OCI-LY7 (cell line): Measurements from ENCODE around the gene PRICKLE2.

Experiments
- CTCF ChIP-seq: fragments of 200-600 bp; sonication (generic); conservative IDR thresholded peaks from 2 replicates; pipeline ENCODE4 v1.5.1; 2014; ENCODE audit warnings: mild to moderate bottlenecking, antibody characterized with exemption, low read length, moderate library complexity, mixed read lengths
- EZH2phosphoT487 ChIP-seq: fragments of 200-600 bp; sonication (generic); IDR thresholded peaks from 2 replicates; pipeline ENCODE4 v1.6.1; 2018; ENCODE audit warnings: low read depth, borderline replicate concordance, mild to moderate bottlenecking, mixed run types, antibody characterized with exemption, low read length, moderate library complexity, mixed read lengths

- no peak for TF ChIP-seq CTCF
- TF ChIP-seq EZH2phosphoT487: no peak
Observed at GRCh38 chr3:64152086-64152485, 73.2 kb downstream of the PRICKLE2 start.
